RPMI8226 (cell line): ENCODE data around the gene CENPM.
"Not testable (repeated sequence)": the region's sequence is repeated elsewhere in the genome, so short reads cannot be mapped to it uniquely, and the experiment has no call there.

Experiments used
- DNase-seq: peaks from one replicate; pipeline ENCODE4 v3.0.0-alpha.2; 2015

Gene CENPM

GRCh38 chr22:41966225-41966606 lies 19.3 kb upstream of the CENPM start:
- no peak for DNase-seq

- no peak for DNase-seq
Measured at GRCh38 chr22:41964112-41964491, 17.1 kb upstream of the CENPM start.

GRCh38 chr22:41963453-41964111 lies 16.6 kb upstream of the CENPM start:
- no peak for DNase-seq

- no peak for DNase-seq
Measured at GRCh38 chr22:41957941-41958556, 11.1 kb upstream of the CENPM start.

DNA sequence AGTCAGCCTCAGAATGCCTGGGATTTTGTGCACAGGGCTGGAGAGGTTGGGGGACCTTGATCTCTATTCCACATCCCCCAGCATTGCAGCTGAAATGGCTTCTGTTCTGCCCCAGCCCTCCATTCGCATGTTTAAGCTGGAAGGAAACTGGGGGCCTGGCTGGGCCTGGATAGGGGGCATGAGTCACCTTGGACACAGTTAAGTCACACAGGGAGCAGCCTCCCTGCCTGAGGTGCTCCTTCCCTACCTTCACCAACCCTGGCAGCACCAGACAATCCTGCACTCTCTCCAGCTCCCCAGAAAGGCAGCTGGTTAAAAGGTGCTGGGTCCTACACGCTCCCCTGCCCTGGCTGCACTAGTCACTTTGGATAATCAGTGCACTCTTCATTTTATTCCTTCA lies 5.8 kb upstream of the CENPM start:
- DNase-seq = no peak

DNA sequence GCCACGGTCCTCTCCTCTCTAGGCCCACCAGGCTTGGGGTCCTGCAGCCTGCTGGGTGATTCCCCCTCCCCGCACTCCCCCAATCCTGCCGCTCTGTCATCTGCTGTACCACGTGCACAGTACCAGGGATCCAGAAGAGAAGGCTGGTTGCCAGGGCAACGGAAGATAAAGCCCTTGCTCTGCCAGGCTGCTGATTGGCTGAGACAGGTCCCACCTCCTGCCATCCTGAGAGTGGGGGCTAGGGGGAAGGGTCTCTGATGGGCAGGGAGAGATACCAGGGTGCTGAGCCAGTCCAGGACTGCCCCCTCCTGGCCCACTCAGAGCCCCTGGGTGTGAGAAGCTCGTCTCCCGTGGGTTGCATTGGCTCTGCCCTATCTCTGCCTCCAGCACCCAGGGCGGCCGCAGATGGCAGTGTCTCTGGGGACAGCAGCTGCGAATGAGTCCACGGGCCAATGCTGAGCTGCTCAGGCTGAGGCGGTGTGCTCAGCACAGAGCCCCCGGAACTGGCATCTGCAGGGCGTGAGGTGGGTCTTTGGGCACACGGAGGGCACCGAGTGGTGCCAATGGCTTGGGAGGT lies 5.0 kb upstream of the CENPM start, which contains the start of gene SMIM45:
SMIM45 (plus strand) TSS at position 253 of the 577 bp plus-strand sequence.
- no peak for DNase-seq

GRCh38 chr22:41949297-41949965 lies 2.5 kb upstream of the CENPM start:
- no peak for DNase-seq

DNA sequence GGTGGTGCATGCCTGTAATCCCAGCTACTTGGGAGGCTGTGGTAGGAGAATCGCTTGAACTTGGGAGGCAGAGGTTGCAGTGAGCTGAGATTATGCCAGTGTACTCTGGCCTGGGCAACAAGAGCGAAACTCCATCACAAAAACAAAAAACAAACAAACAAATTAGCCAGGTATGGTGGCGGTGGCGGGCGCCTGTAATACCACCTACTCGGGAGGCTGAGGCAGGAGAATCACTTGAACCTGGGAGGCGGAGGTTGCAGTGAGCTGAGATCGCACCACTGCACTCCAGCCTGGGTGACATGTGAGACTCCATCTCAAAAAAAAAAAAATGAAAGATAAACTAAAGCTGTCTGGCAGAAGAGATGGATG lies 2.0 kb upstream of the CENPM start:
- not testable (repeated sequence) for DNase-seq

DNA sequence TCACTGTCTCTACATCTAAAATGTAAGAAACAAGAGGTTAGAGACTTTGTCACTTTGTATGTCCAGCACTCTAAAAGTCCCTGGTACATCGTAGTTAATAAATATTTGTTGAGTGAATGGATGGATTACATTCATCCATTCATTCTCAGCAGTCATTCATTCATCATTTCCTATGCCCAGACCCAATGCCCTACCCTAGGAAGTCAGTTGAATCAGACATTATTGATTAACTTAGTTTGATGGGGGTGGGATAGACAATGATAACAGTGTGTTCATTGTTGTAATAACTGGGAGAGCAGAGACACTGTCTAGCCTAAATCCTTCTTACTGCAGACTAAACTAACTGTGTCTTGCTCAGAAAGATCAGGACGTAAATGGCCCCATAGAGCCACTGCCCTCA lies 1.2 kb upstream of the CENPM start:
- DNase-seq = no peak

- no peak for DNase-seq
Measured at GRCh38 chr22:41947424-41948080, 600 bp upstream of the CENPM start.

GRCh38 chr22:41943661-41944209 lies 3.2 kb downstream of the CENPM start:
- no peak for DNase-seq

DNA sequence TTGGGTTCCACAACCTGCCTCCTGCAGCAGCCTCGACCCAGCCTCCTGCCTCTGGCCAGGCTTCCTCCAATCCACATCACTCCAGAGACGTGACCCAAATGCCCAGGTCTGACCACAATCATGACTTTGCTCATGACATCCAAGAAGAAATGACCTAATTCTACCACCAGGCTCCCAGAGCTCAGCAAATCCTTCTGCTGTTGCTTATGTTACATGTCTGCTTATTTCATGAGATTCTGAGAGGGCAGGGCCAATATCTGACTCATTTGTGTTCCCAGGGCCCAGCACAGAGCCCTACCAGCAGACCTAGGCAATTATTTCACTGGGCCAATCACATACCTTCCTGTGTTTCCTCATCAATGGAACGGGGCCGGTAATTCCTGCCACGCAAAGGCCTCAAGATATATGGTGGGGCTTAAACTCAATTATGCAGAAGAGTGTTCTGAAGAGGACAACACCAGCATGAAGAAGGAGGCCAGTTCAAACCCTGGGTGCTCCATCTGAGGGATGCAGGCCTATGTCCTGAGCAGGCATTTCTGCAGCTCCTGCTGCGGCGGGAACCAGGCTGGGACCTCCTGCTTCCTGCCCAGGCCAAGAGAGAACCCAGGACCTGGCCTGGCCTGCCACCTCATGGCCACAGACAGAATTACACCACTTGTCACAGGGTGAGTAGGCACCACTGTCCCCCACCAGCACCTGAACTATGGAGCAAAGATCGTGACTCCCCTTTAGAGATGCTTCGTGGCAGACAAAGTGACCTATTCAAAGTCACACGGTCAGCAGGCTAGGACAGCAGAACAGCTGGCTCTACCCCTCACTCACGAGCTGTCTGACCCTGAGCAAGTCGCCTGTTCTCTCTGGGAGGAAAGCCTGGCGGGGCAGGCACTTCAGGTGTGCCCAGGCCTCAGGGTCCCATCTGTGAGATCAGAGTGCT lies 5.9 kb downstream of the CENPM start:
- peak; percentile 74 for DNase-seq

- DNase-seq = no peak
Measured at GRCh38 chr22:41939981-41940831, 6.7 kb downstream of the CENPM start.

GRCh38 chr22:41936894-41937169 lies 10.1 kb downstream of the CENPM start:
- DNase-seq = no peak

DNA sequence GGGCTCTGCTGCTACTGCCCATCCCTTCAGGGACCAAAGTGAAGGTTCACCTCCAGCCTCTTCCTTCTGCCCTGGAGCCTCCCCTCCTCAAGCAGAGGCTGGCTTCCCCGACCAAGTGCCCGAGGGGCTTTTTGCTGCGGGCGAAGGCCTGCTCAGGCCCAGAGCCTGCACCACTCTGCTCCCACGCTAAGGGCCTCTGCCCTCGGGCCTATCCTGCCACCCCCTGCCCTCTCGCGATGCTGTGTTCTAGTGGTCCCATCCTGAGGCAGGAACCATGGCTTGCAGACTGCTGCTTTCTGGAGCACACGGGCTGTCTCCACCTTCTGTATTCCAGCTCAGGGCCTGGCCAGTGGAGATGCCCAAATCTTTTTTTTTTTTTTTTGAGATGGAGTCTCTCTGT lies 11.4 kb downstream of the CENPM start:
- no peak for DNase-seq

- DNase-seq = no peak
Measured at GRCh38 chr22:41935015-41935351, 12.0 kb downstream of the CENPM start.

GRCh38 chr22:41934284-41935014 lies 12.5 kb downstream of the CENPM start:
- DNase-seq = no peak

DNA sequence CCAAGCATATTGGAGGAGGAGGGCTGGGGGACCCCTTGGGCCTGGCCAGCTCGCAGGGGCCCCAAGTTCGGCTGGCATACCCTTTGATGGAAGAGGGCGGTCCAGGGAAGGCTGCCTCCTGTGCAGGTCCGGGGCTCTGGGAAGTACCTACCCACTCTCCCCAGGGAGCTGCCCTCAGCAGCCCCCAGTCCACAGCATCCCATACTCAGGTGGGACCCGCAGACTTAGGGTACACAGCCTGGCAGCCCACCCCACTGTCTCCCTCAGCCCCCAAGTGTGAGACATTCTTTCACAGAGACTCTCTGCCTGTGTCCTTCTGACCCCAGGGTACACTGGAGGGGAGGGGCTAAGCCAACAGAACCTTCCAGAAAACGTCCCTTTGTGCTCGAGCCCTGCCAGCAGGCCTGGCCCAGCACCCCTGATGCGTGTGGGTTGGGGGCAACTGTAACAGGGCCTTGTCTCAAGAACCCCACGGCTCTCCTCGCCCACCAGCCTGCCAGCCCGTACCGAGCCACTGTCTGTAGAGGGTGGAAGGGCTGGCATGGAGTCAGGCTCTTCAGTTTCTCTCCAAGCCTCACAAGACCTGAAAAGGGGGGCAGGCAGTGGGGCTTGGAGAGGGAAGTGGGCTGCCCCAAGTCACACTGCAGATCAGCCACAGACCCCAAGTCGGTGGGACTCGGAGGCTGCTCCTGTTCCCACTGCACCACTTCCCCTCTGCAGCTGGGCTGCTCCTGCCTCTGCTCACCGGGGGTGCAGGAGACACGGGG lies 13.4 kb downstream of the CENPM start:
- no peak for DNase-seq

- DNase-seq = no peak
Measured at GRCh38 chr22:41932353-41932752, 14.6 kb downstream of the CENPM start.

- no peak for DNase-seq
Measured at GRCh38 chr22:41931701-41932269, 15.2 kb downstream of the CENPM start.
